H1 (cell line): ENCODE data around the gene MTG1. TPM values are rescaled to one million over a fixed set of nuclear protein-coding genes. Genes with fewer than 3 reads are reported as not detected.

Source experiments
- CTCF ChIA-PET: fragments of 300-600 bp; sonication (Branson Sonifier 250); formaldehyde crosslinking; loops from one replicate; lab custom pipeline; 2021; ENCODE audit not compliant: partially characterized antibody; lab: Charles Lee
- POLR2A ChIA-PET: fragments of 300-600 bp; sonication (Branson Sonifier 250); formaldehyde crosslinking; loops from one replicate; lab custom pipeline; 2021; ENCODE audit warnings: inconsistent platforms; ENCODE audit not compliant: partially characterized antibody; lab: Charles Lee
- DNase-seq, 2 experiments: peaks; one replicate each; pipeline versions ENCODE4 v3.0.0 to v3.0.0-alpha.2; 2010 to 2022; ENCODE audit warnings: low spot score in 2 of 2, low read depth in 1 of 2, mixed read lengths in 1 of 2
- FAIRE-seq: peaks from 2 replicates; lab custom pipeline; 2011; peaks lifted over from hg19 to GRCh38; lab: Jason Lieb, UNC
- H2AFZ ChIP-seq: 2 replicates; pipeline ENCODE4 v1.8.1; 2012; ENCODE audit warnings: low read length, inconsistent platforms
- H2AK5ac ChIP-seq: 2 replicates; pipeline ENCODE4 v1.6.1; 2013; ENCODE audit warnings: low read depth, low read length
- H2BK120ac ChIP-seq: replicated peaks from 2 replicates; pipeline ENCODE3; 2013; ENCODE audit warnings: low read depth, low read length, inconsistent platforms
- H2BK12ac ChIP-seq: 2 replicates; pipeline ENCODE4 v1.6.1; 2013; ENCODE audit warnings: low read depth, low read length
- H2BK15ac ChIP-seq: 2 replicates; pipeline ENCODE4 v1.6.1; 2013; ENCODE audit warnings: low read length
- H2BK20ac ChIP-seq: 2 replicates; pipeline ENCODE4 v1.6.1; 2013; ENCODE audit warnings: low read length
- H2BK5ac ChIP-seq: 2 replicates; pipeline ENCODE4 v1.6.1; 2013; ENCODE audit warnings: low read depth, low read length
- H3K14ac ChIP-seq: 2 replicates; pipeline ENCODE4 v1.6.1; 2013; ENCODE audit warnings: inconsistent platforms; ENCODE audit not compliant: insufficient read length
- H3K18ac ChIP-seq: 2 replicates; pipeline ENCODE4 v1.6.1; 2013; ENCODE audit warnings: low read length; ENCODE audit errors: extremely low read depth
- H3K23ac ChIP-seq: 2 replicates; pipeline ENCODE4 v1.6.1; 2013; ENCODE audit warnings: inconsistent platforms; ENCODE audit not compliant: insufficient read length
- H3K23me2 ChIP-seq: 2 replicates; pipeline ENCODE4 v1.6.1; 2013; ENCODE audit warnings: low read depth, low read length
- H3K27ac ChIP-seq: 2 replicates; pipeline ENCODE4 v1.6.1; 2011; ENCODE audit warnings: low read depth, low read length, inconsistent platforms
- H3K27me3 ChIP-seq, 4 experiments: replicated peaks in 1 of 4; 1 replicate in 1 of 4; 2 replicates in 3 of 4; pipeline versions ENCODE4 v1.6.1 to v1.8.1; 2011 to 2013; ENCODE audit warnings: low read length in 3 of 4, mild to moderate bottlenecking in 3 of 4, inconsistent platforms in 2 of 4, mixed read lengths in 2 of 4, moderate library complexity in 1 of 4; ENCODE audit not compliant: control insufficient read depth in 3 of 4, insufficient read depth in 3 of 4; ENCODE audit errors: extremely low read depth in 1 of 4
- H3K36me3 ChIP-seq, 4 experiments: 2 replicates each; pipeline versions ENCODE4 v1.6.1 to v1.8.1; 2011 to 2013; ENCODE audit warnings: mild to moderate bottlenecking in 4 of 4, low read length in 3 of 4, moderate library complexity in 2 of 4, control low read depth in 1 of 4, inconsistent platforms in 1 of 4; ENCODE audit not compliant: insufficient read depth in 4 of 4, control insufficient read depth in 2 of 4
- H3K4ac ChIP-seq: replicated peaks from 2 replicates; pipeline ENCODE3; 2013; ENCODE audit warnings: low read length, low read depth, mixed read lengths, inconsistent platforms; ENCODE audit not compliant: insufficient read length
- H3K4me1 ChIP-seq, 4 experiments: replicated peaks in 1 of 4; 1 replicate in 1 of 4; 2 replicates in 3 of 4; pipeline versions ENCODE4 v1.6.1 to v1.8.1; 2011 to 2013; ENCODE audit warnings: low read length in 3 of 4, inconsistent platforms in 2 of 4, mixed read lengths in 1 of 4; ENCODE audit not compliant: insufficient read depth in 4 of 4, control insufficient read depth in 3 of 4
- H3K4me2 ChIP-seq, 2 experiments: 2 replicates each; pipeline versions ENCODE4 v1.6.1 to v1.8.1; 2011 to 2013; ENCODE audit warnings: low read depth in 2 of 2, low read length in 2 of 2, control low read depth in 1 of 2, inconsistent platforms in 1 of 2, mild to moderate bottlenecking in 1 of 2; ENCODE audit not compliant: insufficient read depth in 1 of 2
- H3K4me3 ChIP-seq, 4 experiments: fragments of 200-600, 300-600 bp in 1 of 4; sonication (generic), shearing (Covaris generic), sonication (Bioruptor Twin) in 1 of 4; 2 replicates each; pipeline versions ENCODE4 v1.5.1 to v1.8.1; 2011 to 2016; ENCODE audit warnings: low read length in 4 of 4, low read depth in 3 of 4, control low read depth in 2 of 4, inconsistent platforms in 2 of 4, mild to moderate bottlenecking in 2 of 4, mixed read lengths in 1 of 4, moderate library complexity in 1 of 4; ENCODE audit not compliant: insufficient read depth in 2 of 4; ENCODE audit errors: extremely low read depth in 1 of 4
- H3K56ac ChIP-seq: replicated peaks from 2 replicates; pipeline ENCODE3; 2013; ENCODE audit warnings: low read depth, mild to moderate bottlenecking, mixed read lengths, low read length, inconsistent platforms; ENCODE audit not compliant: insufficient read length
- H3K79me1 ChIP-seq: 2 replicates; pipeline ENCODE4 v1.6.1; 2013; ENCODE audit warnings: low read depth, low read length, control low read depth
- H3K79me2 ChIP-seq, 2 experiments: 2 replicates each; pipeline versions ENCODE4 v1.6.1 to v1.8.1; 2012 to 2013; ENCODE audit warnings: low read length in 2 of 2, mild to moderate bottlenecking in 2 of 2, inconsistent platforms in 1 of 2; ENCODE audit not compliant: insufficient read depth in 2 of 2, control insufficient read depth in 1 of 2
- H3K9ac ChIP-seq, 4 experiments: replicated peaks in 1 of 4; 1 replicate in 1 of 4; 2 replicates in 3 of 4; pipeline versions ENCODE4 v1.6.1 to v1.8.1; 2011 to 2013; ENCODE audit warnings: low read depth in 3 of 4, low read length in 3 of 4, control low read depth in 2 of 4, mild to moderate bottlenecking in 2 of 4, moderate library complexity in 2 of 4, inconsistent platforms in 1 of 4; ENCODE audit errors: extremely low read depth in 1 of 4
- H3K9me3 ChIP-seq, 2 experiments: 2 replicates each; pipeline versions ENCODE4 v1.6.1 to v1.8.1; 2012 to 2013; ENCODE audit warnings: mild to moderate bottlenecking in 2 of 2, moderate library complexity in 2 of 2, control low read depth in 1 of 2, inconsistent platforms in 1 of 2, low read depth in 1 of 2, low read length in 1 of 2, mixed read lengths in 1 of 2; ENCODE audit not compliant: insufficient read depth in 2 of 2
- H4K20me1 ChIP-seq, 2 experiments: replicated peaks in 1 of 2; 2 replicates each; pipeline versions ENCODE3 to v1.8.1; 2011 to 2013; ENCODE audit warnings: inconsistent platforms in 2 of 2, low read length in 2 of 2, mild to moderate bottlenecking in 1 of 2; ENCODE audit not compliant: insufficient read depth in 2 of 2, control insufficient read depth in 1 of 2
- H4K5ac ChIP-seq: 2 replicates; pipeline ENCODE4 v1.6.1; 2013; ENCODE audit warnings: low read length, low read depth, mixed read lengths, inconsistent platforms; ENCODE audit not compliant: insufficient read length
- H4K8ac ChIP-seq: 2 replicates; pipeline ENCODE4 v1.8.0; 2013; ENCODE audit warnings: mild to moderate bottlenecking, moderate library complexity, low read length, inconsistent platforms; ENCODE audit not compliant: insufficient read depth; ENCODE audit errors: extremely low read depth
- H4K91ac ChIP-seq: replicated peaks from 2 replicates; pipeline ENCODE3; 2013; ENCODE audit warnings: low read length, mixed read lengths, inconsistent platforms; ENCODE audit not compliant: insufficient read length
- SUZ12 ChIP-seq: fragments of 200-600 bp; sonication (generic); IDR thresholded peaks from 2 replicates; pipeline ENCODE4 v1.6.1; 2012; ENCODE audit warnings: mild to moderate bottlenecking, inconsistent platforms, low read length, moderate library complexity, mixed read lengths
- TAF7 ChIP-seq: optimal IDR thresholded peaks from 2 replicates; pipeline ENCODE3; 2011; ENCODE audit warnings: low read depth, mild to moderate bottlenecking, inconsistent platforms, low read length, moderate library complexity, borderline replicate concordance
- WGBS, 2 experiments: shearing (Covaris generic) in 1 of 2; methylation state at CpG; one replicate each; pipeline versions ENCODE4 v1.1.6 to v1.1.7; 2013 to 2015; ENCODE audit warnings: low lambda C conversion rate in 2 of 2, mixed read lengths in 2 of 2, inconsistent platforms in 1 of 2, low coverage in 1 of 2, missing lambda C conversion rate in 1 of 2; ENCODE audit not compliant: insufficient replicate concordance in 2 of 2, insufficient coverage in 1 of 2, insufficient read length in 1 of 2; ENCODE audit errors: extremely low coverage in 1 of 2, missing lambda C conversion rate in 1 of 2; 5-methylcytosine and 5-hydroxymethylcytosine counted together
- polyA plus RNA-seq, 7 experiments: library from polyadenylated mRNA; depleted of rRNA in 3 of 7; stranded (reverse) in 5 of 7; unstranded in 2 of 7; fragments of >200 nt in 5 of 7; fragments of 200-250 nt in 2 of 7; gene quantifications; 1 replicate in 5 of 7; 2 replicates in 1 of 7; 4 replicates in 1 of 7; pipeline versions ENCODE4 v1.2.1 to v1.2.3, GENCODE V29; 2011 to 2013; ENCODE audit warnings: missing spikeins in 2 of 7, mixed read lengths in 2 of 7
- total RNA-seq: library from RNA; stranded (reverse); fragmentation: NEBNext Ultra II Directional; extraction: Animal tissue kit (Norgen Biotek cat#: 25700); gene quantifications from 2 replicates; pipeline ENCODE4 v1.2.1, GENCODE V29; 2021

Gene MTG1
- total and polyA plus RNA-seq, 2 of the 8 experiments (the other 6 are each of a cell fraction or from before 2014, with no cell fraction given), result 56.6 to 81.6 TPM

DNA sequence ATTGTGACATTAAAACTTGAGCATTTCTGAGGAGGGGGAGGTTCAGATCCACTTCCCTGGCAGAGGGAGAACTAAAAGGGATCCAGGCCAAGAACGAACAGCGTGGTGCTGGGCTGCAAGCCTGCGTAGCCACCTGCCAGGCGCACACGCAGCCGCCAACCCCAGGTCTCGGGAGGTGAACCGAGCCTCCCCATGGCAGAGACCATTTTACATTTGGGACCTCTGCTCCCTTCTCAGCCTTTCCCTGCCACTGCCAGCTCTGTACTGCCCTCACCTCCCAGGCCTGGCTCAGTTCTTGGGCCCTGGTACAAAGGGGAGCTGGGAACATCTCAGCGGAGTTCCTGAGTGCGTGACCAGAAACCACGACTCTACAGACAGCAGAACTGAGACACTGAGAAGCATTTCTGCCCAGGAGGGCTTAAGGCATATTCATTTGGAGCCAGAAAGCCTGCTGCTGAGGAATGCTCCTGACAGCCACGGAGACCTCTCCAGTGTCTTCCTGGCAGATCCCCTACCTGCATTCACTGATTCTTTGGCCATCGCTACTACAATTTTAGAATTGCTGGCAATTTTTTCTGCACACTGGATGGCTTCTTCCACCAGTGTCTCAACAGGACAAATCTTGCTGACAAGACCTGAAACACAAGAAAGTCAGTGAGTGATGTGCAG, 28.4 kb upstream of the MTG1 start:
- H2BK15ac ChIP-seq, result no peak overlapping the region
- no peak overlapping the region for H4K91ac ChIP-seq
- no peak overlapping the region; the same call in 1 of the 2 replicates for H2BK5ac ChIP-seq
- H2AFZ ChIP-seq, result no peak overlapping the region
- H3K9ac ChIP-seq, result no peak overlapping the region
- no peak overlapping the region for H3K4me3 ChIP-seq
- H3K36me3 ChIP-seq, result peaks cover 25 to 62% (median 53%) of the 10 kb centered on the region in 4 experiments
- no peaks in the 10 kb centered on the region for H3K23me2 ChIP-seq
- H3K79me1 ChIP-seq, result no peaks in the 10 kb centered on the region
- no peaks in the 10 kb centered on the region for H3K79me2 ChIP-seq
- no peaks in the 10 kb centered on the region for H3K4me1 ChIP-seq
- H3K18ac ChIP-seq, result no peak overlapping the region
- no peak overlapping the region for H3K56ac ChIP-seq
- no peak overlapping the region for H3K27ac ChIP-seq
- H4K8ac ChIP-seq, result no peak overlapping the region; the same call in 1 of the 2 replicates
- no peak overlapping the region for H3K4me2 ChIP-seq
- 90% methylated on average over 13 of the region's 13 CpGs; no CpG with 5 or more reads in 1 of the 2 experiments for WGBS, 2 experiments
- no peak overlapping the region for H2BK12ac ChIP-seq
- H3K27me3 ChIP-seq, result peaks cover 0 to under 1% (median 0%) of the 10 kb centered on the region in 4 experiments; a peak in 3 of 7 replicates
- H2BK120ac ChIP-seq, result no peak overlapping the region
- FAIRE-seq, result no peak
- no peak overlapping the region for H3K14ac ChIP-seq
- no peak overlapping the region for H2AK5ac ChIP-seq
- no peaks in the 10 kb centered on the region for H3K9me3 ChIP-seq
- no peak overlapping the region for H4K5ac ChIP-seq
- ChIA-PET POLR2A (interaction anchor here (1.1 kb wide), 1 partner anchor 33 kb away, joined by 3 read pairs; no protein-coding TSS in a partner anchor), CTCF (no interaction called here)
- H4K20me1 ChIP-seq, result peaks cover 7 to 12% of the 10 kb centered on the region in 2 experiments
- no peak overlapping the region for H3K4ac ChIP-seq
- H2BK20ac ChIP-seq, result no peak overlapping the region
- TF ChIP-seq SUZ12 (no peak), TAF7 (no peak)
- no peak for DNase-seq
- H3K23ac ChIP-seq, result no peak overlapping the region
